GM18951 (cell line): Measurements from ENCODE around the gene TOLLIP.
"Not testable (repeated sequence)": the region's sequence is repeated elsewhere in the genome, so short reads cannot be mapped to it uniquely, and the experiment has no call there.

Experiments
- POLR2A ChIP-seq: IDR thresholded peaks from 4 replicates; pipeline ENCODE4 v1.6.1; 2011; ENCODE audit warnings: mild to moderate bottlenecking; ENCODE audit not compliant: insufficient read length, insufficient read depth; ENCODE audit errors: extremely low read depth
- in situ Hi-C: fragments of 300-500 bp; cut with MboI; formaldehyde crosslinking; loops from one replicate; pipeline ENCODE4 v1.12.0; 2022; ENCODE audit warnings: low sequenced_read_pairs, mixed read lengths, inconsistent platforms; ENCODE audit not compliant: unreplicated experiment

Gene TOLLIP

GRCh38 chr11:1260620-1261019 lies 48.8 kb downstream of the TOLLIP start:
- TF ChIP-seq POLR2A = no peak
- in situ Hi-C loops = no loop called here

- no peak for TF ChIP-seq POLR2A
- in situ Hi-C loops = no loop called here
Observed at GRCh38 chr11:1260023-1260501, 49.4 kb downstream of the TOLLIP start.

GRCh38 chr11:1259561-1259960 lies 49.9 kb downstream of the TOLLIP start:
- in situ Hi-C loops = no loop called here
- TF ChIP-seq POLR2A = no peak

- in situ Hi-C loops = no loop called here
- no peak for TF ChIP-seq POLR2A
Observed at GRCh38 chr11:1259076-1259461, 50.4 kb downstream of the TOLLIP start.

GRCh38 chr11:1258401-1259075 lies 50.9 kb downstream of the TOLLIP start:
- in situ Hi-C loops = no loop called here
- TF ChIP-seq POLR2A = no peak

GRCh38 chr11:1257916-1258315 lies 51.5 kb downstream of the TOLLIP start:
- TF ChIP-seq POLR2A = no peak
- in situ Hi-C loops = no loop called here

GRCh38 chr11:1257366-1257765 lies 52.1 kb downstream of the TOLLIP start:
- no peak for TF ChIP-seq POLR2A
- in situ Hi-C loops = no loop called here

GRCh38 chr11:1256257-1257045 lies 53.0 kb downstream of the TOLLIP start:
- TF ChIP-seq POLR2A = no peak
- in situ Hi-C loops = no loop called here

GRCh38 chr11:1255151-1255550 lies 54.3 kb downstream of the TOLLIP start:
- in situ Hi-C loops = no loop called here
- no peak for TF ChIP-seq POLR2A

- no peak for TF ChIP-seq POLR2A
- in situ Hi-C loops = no loop called here
Observed at GRCh38 chr11:1254733-1255132, 54.7 kb downstream of the TOLLIP start.

- no peak for TF ChIP-seq POLR2A
- in situ Hi-C loops = no loop called here
Observed at GRCh38 chr11:1254086-1254648, 55.3 kb downstream of the TOLLIP start.

- no peak for TF ChIP-seq POLR2A
Observed at GRCh38 chr11:1253103-1253485, 56.3 kb downstream of the TOLLIP start.

GRCh38 chr11:1252371-1253102 lies 56.9 kb downstream of the TOLLIP start:
- no peak for TF ChIP-seq POLR2A
- in situ Hi-C loops = no loop called here

More at GRCh38 chr11:1253103-1253485, 56.3 kb downstream of the TOLLIP start:
- in situ Hi-C loops = no loop called here

GRCh38 chr11:1251236-1251770 lies 58.1 kb downstream of the TOLLIP start:
- in situ Hi-C loops = no loop called here
- TF ChIP-seq POLR2A = no peak

- in situ Hi-C loops = not testable (repeated sequence)
Observed at GRCh38 chr11:1250411-1250810, 59.0 kb downstream of the TOLLIP start.

- in situ Hi-C loops = not testable (repeated sequence)
Observed at GRCh38 chr11:1248951-1249350, 60.5 kb downstream of the TOLLIP start.

- in situ Hi-C loops = not testable (repeated sequence)
Observed at GRCh38 chr11:1247026-1247425, 62.4 kb downstream of the TOLLIP start.

GRCh38 chr11:1246301-1246700 lies 63.1 kb downstream of the TOLLIP start:
- in situ Hi-C loops = not testable (repeated sequence)

- in situ Hi-C loops = not testable (repeated sequence)
Observed at GRCh38 chr11:1245717-1246116, 63.7 kb downstream of the TOLLIP start.

- in situ Hi-C loops = not testable (repeated sequence)
Observed at GRCh38 chr11:1244557-1244956, 64.9 kb downstream of the TOLLIP start.
